Right lobe of liver (tissue), 6 donors: Measurements from ENCODE around the gene ABCA9. TPM values are rescaled to one million over a fixed set of nuclear protein-coding genes. Genes with fewer than 3 reads are reported as not detected.

Source experiments
- ATAC-seq, 4 donors: fragments of 200-7000 bp; cut with Tn5 transposase; one replicate each; pipeline ENCODE4 v1.9.1; 2020; ENCODE audit warnings: mild to moderate bottlenecking in 4 of 4, moderate library complexity in 4 of 4
- DNase-seq, 3 donors: peaks; one replicate each; pipeline ENCODE4 v3.0.0-alpha.2; 2020
- H3K27ac ChIP-seq, 3 donors: fragments of 200-600 bp; one replicate each; pipeline ENCODE4 v1.8.0; 2022
- H3K27me3 ChIP-seq, 2 donors: fragments of 200-600 bp; one replicate each; pipeline ENCODE4 v1.8.0; 2022
- H3K36me3 ChIP-seq, 4 donors: fragments of 200-600 bp; sonication (generic) in 1 of 4; one replicate each; pipeline versions ENCODE4 v1.5.1 to v1.8.0; 2017 to 2022; ENCODE audit warnings: control low read depth in 1 of 4
- H3K4me1 ChIP-seq, 4 donors: fragments of 200-600 bp; sonication (generic) in 1 of 4; one replicate each; pipeline versions ENCODE4 v1.5.1 to v1.8.0; 2017 to 2022; ENCODE audit warnings: control low read depth in 1 of 4
- H3K4me3 ChIP-seq, 3 donors: fragments of 200-600 bp; one replicate each; pipeline ENCODE4 v1.8.0; 2022
- H3K9me3 ChIP-seq, 4 donors: fragments of 200-600 bp; sonication (generic) in 1 of 4; one replicate each; pipeline versions ENCODE4 v1.5.1 to v1.8.0; 2017 to 2022; ENCODE audit warnings: control low read depth in 1 of 4
- CTCF ChIP-seq, 4 donors: fragments of 200-600 bp in 3 of 4; fragments of 450-650 bp in 1 of 4; IDR thresholded peaks; one replicate each; pipeline versions ENCODE4 v1.5.1 to v1.8.0; 2016 to 2022; ENCODE audit warnings: antibody characterized with exemption in 4 of 4, mild to moderate bottlenecking in 2 of 4
- POLR2A ChIP-seq: fragments of 450-650 bp; IDR thresholded peaks from one replicate; pipeline ENCODE4 v1.6.1; 2017; ENCODE audit warnings: antibody characterized with exemption, mild to moderate bottlenecking
- WGBS: methylation state at CpG from one replicate; pipeline ENCODE4 v1.1.6; 2018; ENCODE audit warnings: low coverage, low lambda C conversion rate; ENCODE audit not compliant: insufficient coverage; ENCODE audit errors: missing lambda C conversion rate; 5-methylcytosine and 5-hydroxymethylcytosine counted together
- intact Hi-C, 2 donors: fragments of 100-400 bp; cut with DNase I; formaldehyde crosslinking; loops; one replicate each; pipeline versions ENCODE4 v1.11.2 to v1.14.1; 2022
- total RNA-seq, 6 experiments: library from RNA; depleted of rRNA in 2 of 6; stranded (reverse); fragments of >200 nt in 2 of 6; fragmentation: NEBNext Ultra II Directional in 3 of 6; extraction: Animal tissue kit (Norgen Biotek cat#: 25700) in 3 of 6; gene quantifications; one replicate each; pipeline versions ENCODE4 v1.1.0 to v1.2.4, GENCODE V29; 2016 to 2023
- donor health status: DM: no; HTN: yes; CAD: no.
- donor health status: DM: no; HTN: no; CAD: no.
- donor health status: DM: no; HTN: no; CAD: no.
- donor health status: DM: no; HTN: yes; CAD: no.
- donor health status: DM: no; HTN: yes; CAD: no.

ABCA9 gene
- total RNA-seq, 6 experiments from 2014 or later = 4.9 to 19.4 (median 8.8) TPM

GRCh38 chr17:69096541-69096940 lies 35.8 kb upstream of the ABCA9 start:
- no peak for DNase-seq
- Histone ChIP-seq H3K27ac (no peak overlapping the region), H3K9me3 (no peaks in the 10 kb centered on the region), H3K27me3 (no peaks in the 10 kb centered on the region), H3K4me3 (no peak overlapping the region), H3K36me3 (peaks cover 0 to 74% (median 23%) of the 10 kb centered on the region in 4 donors), H3K4me1 (no peaks in the 10 kb centered on the region)
- 53% methylated on average over 1 of the region's 1 CpG for WGBS
- TF ChIP-seq POLR2A = no peak
- no peak for TF ChIP-seq CTCF (IDR thresholded peaks at IDR 0.05)
- intact Hi-C loops = no loop called here
- ATAC-seq = no peak

- no peak for DNase-seq
- WGBS = 73% methylated on average over 2 of the region's 2 CpGs
- no peak for ATAC-seq
- H3K36me3 ChIP-seq = peaks cover 0 to 54% (median 16%) of the 10 kb centered on the region in 4 donors
- H3K27ac ChIP-seq = no peak overlapping the region
- H3K9me3 ChIP-seq = no peaks in the 10 kb centered on the region
- TF ChIP-seq POLR2A (no peak), CTCF (IDR thresholded peaks at IDR 0.05) (no peak)
- H3K4me3 ChIP-seq = no peak overlapping the region
- no peaks in the 10 kb centered on the region for H3K4me1 ChIP-seq
- intact Hi-C loops = no loop called here
- no peaks in the 10 kb centered on the region for H3K27me3 ChIP-seq
These were observed 33.3 kb upstream of the ABCA9 start for GRCh38 chr17:69093995-69094394.

GRCh38 chr17:69093279-69093789 lies 32.6 kb upstream of the ABCA9 start:
- Histone ChIP-seq H3K4me1 (no peaks in the 10 kb centered on the region), H3K36me3 (peaks cover 0 to 50% (median 18%) of the 10 kb centered on the region in 4 donors), H3K4me3 (no peak overlapping the region), H3K27me3 (no peaks in the 10 kb centered on the region), H3K9me3 (no peaks in the 10 kb centered on the region), H3K27ac (peak overlapping the region in 1 of 3 donors; percentile 3)
- intact Hi-C loops = no loop called here
- 37% methylated on average over 8 of the region's 8 CpGs for WGBS
- DNase-seq (no peak), ATAC-seq (peak; percentile 23 to 69 (median 63))
- TF ChIP-seq POLR2A (no peak), CTCF (IDR thresholded peaks at IDR 0.05) (no peak)

- intact Hi-C loops = no loop called here
- Histone ChIP-seq H3K36me3 (peaks cover 3 to 51% (median 16%) of the 10 kb centered on the region in 4 donors), H3K27ac (no peak overlapping the region), H3K4me1 (no peaks in the 10 kb centered on the region), H3K9me3 (no peaks in the 10 kb centered on the region), H3K27me3 (no peaks in the 10 kb centered on the region), H3K4me3 (no peak overlapping the region)
- no peak for DNase-seq
- TF ChIP-seq CTCF (IDR thresholded peaks at IDR 0.05) (no peak), POLR2A (no peak)
- no peak for ATAC-seq
- WGBS = 84% methylated on average over 4 of the region's 4 CpGs
These were observed 29.6 kb upstream of the ABCA9 start for GRCh38 chr17:69090365-69090764.
